GM12891 (cell line): ENCODE results near the gene RAB36.

Experiments
- POLR2A ChIP-seq: IDR thresholded peaks from 2 replicates; pipeline ENCODE4 v1.6.1; 2011; ENCODE audit warnings: low read depth, low read length, control low read depth
- POLR2AphosphoS5 ChIP-seq: IDR thresholded peaks from 2 replicates; pipeline ENCODE4 v1.6.1; 2011; ENCODE audit warnings: low read depth, low read length, control low read depth

DNA sequence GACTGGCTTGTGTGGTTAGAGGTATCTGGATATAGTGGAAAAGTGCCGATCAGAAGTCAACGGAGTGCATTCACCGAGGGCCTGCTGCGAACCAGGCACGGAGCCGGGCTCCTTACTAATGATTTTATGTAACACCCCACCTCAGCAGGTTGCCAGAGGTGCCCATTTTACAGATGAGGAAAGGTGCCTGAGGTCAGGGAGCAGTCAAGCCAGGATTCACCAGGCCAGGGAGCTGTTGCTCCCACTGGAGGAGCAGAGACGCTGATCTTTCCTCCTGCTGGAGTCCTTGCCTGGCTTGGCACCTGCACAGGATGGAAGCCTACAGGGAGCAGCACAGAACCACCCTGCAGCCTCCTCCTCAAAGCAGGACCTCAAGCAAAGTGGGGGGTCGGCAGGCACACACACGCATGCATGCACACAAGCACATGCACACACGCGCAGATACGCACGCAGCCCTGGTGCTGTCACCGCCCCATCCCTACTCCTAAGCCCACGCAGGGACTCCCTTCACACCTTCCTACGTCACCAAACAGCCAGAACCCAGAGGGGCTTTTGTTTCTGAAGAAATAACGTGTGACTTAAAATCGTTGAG is 19.7 kb upstream of the RAB36 start:
- TF ChIP-seq POLR2A (no peak), POLR2AphosphoS5 (no peak)
